Fibroblast of the conjunctiva (primary cell): Measurements from ENCODE around the gene LDB2.
A peak's percentile ranks its signal among the peaks of the same experiment; 100 is the strongest.

ENCODE experiments used
- DNase-seq: peaks from one replicate; pipeline ENCODE4 v3.0.0-alpha.2; 2010; ENCODE audit warnings: low read depth

Gene LDB2

DNA sequence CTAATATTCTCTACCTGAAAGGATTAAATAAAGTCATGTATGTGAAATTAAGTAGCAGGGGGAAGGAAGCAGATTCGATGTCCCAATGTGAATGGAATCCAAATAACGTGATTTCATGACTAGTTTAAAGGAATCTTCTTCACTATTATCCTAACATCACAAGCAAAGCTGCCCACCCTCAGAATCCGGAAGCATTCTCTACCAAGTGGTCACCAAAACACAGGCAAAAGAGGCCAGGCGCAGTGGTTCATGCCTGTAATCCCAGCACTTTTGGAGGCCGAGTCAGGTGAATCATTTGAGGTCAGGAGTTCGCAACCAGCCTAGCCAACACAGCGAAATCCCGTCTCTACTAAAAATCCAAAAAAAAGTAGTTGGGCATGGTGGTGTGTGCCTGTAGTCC is 212.9 kb downstream of the LDB2 start:
- no peak for DNase-seq

DNA sequence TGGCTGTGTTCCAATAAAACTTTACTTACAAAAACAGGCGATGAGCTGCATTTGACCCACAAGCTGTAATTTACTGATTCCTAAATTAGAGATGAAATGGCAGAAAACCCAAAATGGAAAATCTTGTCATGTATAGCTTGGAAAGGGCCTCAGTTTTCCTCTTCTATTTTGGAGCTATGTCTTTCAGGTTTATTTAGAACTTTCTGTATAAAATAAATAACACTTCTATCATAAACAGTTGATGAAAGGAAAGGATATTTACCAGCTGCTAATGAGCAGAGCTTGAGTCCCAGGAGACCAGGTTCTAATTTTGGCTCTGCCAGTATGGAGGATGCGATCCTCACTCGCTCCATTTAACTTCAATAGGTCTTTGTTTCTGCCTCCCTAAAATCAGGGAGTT is 213.5 kb downstream of the LDB2 start:
- no peak for DNase-seq

DNA sequence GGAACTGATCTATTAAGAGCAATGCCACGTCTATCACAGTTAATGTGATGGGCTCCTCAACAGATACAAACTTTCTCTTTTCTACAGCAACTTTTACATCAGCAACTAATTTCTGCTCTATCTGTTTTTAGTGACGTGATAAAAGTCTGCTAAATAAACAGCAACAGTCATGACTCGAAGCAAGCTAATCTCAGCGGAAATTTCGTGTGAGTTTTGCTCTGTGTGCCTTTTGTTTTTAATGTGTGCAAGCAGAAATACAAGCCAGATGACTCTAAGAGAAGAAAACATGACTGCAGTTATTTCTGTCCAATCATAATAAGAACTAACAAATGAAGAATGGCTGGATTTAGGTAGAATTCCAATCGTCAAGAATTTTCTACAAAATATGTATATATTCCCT is 214.3 kb downstream of the LDB2 start:
- peak; percentile 18 for DNase-seq

DNA sequence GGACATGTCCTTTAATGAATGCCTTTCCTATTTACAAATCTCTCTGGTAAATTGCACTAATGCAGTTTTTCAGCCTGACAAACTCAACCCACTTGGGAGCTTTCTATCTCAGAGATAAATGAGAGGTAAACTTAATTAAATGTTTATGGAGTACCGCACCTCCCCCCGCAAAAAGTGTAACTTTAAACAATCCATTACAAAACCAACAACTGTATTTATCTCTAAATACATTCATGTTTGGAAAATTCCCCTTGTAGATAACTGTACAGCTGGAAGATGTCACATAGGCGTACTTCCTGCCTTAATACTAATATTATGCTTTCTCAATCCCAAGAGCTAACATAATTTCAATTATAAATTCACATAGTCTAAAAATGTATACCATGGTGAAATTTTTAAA is 215.5 kb downstream of the LDB2 start:
- DNase-seq, result no peak

DNA sequence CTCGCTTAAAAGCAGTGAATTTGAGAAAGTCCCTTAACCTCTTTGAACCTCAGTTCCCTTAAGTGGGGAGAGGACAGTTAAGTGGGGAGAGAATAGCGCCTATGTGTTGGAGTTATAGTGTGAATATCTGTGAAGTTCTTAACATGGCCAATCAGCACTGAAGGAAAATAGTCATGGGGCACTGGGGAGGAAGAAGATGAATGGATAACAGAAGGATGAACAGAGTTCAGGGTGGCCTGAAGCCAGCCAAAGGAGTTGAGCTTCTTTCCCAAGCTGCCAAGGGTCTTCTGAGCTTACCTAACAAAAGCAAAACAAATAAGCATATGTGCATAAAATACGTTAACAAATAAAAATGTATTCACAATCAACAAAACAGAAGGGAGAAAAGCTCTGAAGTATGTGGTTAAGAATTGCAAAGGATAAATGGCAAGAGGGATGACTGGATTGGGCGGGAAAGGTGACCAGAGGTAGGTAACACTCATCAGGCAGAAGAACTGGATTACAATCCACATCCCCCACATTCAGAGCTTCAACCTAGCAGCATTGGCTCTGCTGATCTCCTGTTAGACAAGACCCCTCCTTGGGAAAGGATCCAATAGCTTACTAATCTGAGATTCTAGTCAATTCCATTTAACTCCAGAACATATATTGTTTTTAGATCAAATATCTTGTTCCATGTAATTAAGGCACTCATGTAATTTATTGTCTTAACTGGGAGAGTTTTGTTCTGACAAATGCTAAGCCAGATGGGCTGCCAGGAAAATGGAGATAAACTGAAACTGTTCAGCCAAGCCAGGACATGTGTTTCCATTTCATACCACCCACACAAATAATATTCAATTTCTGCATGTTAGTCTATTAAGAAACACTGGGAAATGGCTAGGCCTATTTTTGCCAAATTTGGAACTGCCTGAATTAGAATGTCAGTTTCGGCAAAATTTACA is 221.2 kb downstream of the LDB2 start:
- DNase-seq, result peak; percentile 21

DNA sequence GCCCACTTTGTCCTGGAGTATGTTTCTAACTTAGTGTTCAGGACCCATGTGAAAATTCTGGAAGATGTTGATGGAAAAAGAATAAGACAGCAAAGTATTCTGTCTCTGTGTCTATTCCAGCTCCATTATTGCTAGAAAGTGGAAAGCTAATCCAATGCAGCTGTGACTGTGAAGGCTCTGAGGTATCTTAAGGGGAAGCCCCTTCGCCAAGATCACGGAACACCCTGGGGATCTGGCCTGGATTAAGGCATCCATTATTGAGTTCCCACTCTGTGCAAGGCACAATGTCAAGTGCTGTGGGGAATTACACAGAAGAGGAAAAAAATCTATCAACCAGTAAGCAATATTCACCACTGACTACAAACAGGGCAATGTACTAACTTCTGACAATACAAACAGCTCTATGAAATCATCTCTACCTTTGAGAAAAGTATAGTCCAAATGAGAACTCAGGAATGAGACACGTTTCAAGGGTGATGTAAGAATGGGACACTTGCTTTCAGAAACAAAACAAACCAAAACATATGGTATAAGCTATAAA is 222.1 kb downstream of the LDB2 start:
- DNase-seq, result no peak

DNA sequence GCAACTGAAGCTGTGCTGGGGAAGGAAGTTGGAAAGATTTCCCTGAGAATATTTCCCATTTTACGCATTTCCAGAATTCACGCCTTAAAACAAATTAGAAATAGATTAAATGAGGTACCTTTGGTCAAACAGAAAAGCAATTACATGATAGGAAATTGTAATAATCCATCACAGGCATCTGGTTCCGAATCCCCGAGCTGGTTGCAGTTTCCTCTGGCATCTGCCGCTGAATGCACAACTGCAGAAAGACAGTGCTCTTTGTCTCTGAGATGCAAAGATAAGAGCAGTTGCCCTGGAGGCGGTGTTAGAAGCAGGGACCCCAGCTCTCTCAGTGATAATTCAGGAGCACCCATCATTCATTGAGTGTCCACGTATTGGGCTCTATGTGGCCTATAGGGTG is 224.4 kb downstream of the LDB2 start:
- no peak for DNase-seq

DNA sequence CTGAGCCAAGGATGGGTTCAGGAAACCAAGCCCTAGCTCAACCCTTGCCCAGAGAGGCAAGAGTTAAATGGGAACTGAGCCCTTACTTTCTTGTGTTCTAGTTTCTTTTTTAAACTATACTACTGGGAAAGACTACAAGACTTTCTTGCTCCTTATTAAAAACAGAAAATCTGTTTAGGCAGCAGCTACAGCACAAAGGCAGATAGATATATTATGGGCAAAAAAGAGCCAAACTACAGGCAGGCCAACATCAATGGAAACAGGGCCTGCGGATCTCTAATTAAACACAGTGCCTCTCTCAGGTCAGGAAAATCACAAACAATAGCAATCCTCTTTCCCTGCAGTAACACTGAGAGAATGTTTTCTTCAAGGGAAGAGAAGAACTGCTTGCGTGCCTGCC is 226.0 kb downstream of the LDB2 start:
- no peak for DNase-seq

DNA sequence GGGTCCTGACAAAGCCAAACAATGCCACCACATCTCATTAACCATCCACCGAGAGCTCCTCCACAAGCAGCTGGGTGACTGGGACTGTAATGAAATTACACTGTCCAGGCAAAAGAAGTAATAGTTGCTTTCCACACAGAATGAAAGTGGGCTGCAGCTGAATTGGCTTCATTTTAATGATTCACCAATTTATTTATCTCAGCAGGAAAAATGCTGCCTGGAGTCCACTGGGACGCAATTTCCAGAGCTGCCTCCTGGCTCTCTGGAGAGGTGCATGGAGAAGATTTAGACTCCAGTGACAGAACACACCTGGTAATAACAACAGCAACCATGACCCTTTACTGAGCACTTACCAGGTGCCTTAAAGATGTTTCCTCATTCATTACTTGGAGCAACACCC is 226.7 kb downstream of the LDB2 start:
- no peak for DNase-seq

DNA sequence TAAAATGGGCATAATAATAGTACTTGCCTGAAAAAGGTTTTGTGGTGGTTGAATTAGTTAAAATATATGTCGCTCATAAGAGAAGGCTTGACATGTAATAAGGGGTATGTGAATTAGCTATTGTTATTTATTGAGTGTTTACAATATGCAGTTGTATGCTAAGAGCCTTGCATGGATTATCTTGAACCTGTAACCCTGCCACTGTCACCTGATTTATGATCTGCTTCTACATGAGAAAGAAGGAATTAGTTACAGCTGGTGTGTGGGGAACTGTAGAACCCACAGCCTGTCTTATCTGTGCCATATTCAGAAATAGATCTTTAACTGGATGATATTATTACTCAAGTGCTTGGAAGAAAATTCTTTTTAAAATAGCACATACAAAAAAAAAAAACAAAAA is 227.7 kb downstream of the LDB2 start:
- DNase-seq, result no peak

DNA sequence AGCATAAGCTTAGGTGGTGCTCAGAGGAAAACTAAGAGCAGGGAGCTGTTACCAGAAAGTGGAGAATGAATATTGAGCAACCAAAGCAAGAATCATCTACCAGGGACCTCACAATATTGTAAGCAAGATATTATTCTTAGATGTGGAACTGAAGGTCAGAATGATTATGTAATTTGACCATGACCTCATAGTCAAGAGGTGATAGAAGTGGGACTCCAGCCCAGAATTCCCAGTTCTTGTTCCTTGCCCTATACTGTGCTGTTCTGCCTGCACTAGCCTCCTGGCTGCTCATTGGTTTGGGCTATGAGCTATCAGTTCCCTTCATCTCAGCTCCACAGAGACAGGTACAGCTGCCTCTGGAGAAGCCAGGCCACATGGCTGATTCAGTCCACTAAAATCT is 229.4 kb downstream of the LDB2 start:
- DNase-seq, result no peak

DNA sequence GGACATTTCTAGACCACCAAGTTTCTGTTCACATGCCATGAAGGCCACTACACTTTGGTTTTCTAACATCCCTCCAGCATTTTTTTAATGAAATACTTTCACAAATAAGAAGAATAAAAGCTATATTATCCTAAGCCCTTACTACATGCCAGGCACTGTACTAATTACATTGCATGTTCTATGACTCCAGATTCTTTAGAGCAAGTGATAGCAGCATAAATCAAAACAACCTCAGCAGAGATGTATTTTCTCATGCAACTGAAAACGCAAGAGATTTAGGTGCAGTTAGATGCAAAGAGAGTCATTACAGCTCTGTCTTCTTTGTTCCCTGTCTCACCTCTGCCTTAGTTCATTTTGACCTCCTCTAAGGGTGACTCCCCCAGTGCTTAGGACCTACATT is 230.0 kb downstream of the LDB2 start:
- no peak for DNase-seq

DNA sequence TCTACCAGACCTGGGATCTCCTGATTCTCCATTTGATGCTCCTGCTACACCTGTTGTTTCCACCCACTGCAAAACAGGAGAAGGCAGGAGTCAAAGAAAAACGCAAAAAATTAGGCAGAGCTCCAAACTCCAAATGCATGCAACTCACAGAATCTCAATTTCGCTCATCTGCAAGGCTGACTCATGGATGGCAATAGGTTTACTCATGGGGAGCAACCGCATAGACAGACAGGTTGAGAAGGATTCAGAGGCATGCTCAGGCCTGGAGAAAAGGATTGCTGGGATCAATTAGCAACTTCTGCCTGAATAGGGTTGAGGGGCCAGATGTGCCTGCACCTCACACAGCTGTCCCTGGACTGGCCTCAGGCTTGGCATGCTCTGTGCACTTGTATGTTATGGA is 231.0 kb downstream of the LDB2 start:
- DNase-seq, result peak; percentile 62

DNA sequence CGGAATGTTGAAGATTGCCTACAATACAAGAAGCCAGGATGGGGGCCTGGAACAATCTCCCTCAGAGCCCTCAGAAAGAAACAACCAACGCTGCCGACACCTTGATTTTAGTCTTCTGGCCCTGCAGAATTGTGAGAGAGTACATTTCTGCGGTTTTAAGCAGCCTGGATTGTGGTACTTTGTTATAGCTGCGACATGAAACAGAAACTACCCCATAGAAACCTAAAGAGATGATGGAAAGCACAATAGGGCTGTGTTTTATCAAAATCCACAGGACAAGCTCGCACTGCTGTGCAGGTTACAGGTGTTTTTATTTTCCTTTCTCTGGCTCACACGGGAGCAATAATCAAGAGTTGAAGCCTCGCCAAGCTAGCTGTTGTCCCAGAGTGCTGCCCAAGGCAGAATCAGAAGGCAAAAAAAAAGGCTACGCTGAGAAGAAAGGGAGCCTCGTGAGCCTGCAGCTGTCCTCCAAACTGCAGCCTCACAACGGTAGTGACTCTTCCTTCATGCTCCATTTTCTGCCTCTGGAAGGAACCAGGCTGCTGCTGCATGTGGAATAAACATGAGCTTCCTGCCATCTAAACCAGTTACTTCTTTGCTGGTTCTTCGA is 232.4 kb downstream of the LDB2 start:
- DNase-seq, result no peak

DNA sequence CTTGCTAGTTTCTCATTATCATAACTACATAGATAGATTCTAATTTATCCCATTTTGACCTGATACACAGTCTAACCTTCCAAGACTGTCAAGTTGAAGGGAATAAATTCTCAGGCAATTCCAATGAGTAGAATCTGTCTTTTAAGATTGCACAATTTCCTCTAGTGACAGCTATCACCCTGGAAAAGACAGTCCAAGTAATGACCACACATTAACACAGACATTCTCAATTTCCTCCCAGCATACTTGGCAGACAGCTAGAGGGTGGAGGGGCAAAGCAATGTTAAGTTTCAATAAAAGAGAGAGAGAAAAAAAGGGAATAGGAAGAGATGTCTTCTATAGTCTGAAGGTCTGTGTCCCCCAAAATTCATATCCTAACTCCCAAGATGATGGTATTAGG is 234.7 kb downstream of the LDB2 start:
- DNase-seq, result no peak

DNA sequence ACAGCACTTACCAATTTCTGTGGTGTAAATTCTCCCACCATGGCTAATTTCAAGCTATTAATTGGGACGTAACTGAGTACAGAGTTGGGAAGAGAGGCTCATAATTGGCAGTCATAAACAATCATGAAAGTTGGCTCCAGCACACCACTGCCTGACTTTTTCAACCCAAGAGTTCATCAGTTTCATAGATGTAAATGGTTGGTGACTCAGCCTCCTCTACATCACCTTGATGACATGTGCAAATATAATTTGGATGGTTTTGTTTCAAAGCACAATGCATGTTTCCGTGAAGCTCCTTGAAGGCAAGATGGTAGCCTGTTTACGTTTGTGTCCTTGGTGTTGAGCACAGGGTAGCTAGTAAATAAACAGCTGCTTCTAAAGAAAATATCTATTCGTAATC is 235.1 kb downstream of the LDB2 start:
- DNase-seq, result no peak

DNA sequence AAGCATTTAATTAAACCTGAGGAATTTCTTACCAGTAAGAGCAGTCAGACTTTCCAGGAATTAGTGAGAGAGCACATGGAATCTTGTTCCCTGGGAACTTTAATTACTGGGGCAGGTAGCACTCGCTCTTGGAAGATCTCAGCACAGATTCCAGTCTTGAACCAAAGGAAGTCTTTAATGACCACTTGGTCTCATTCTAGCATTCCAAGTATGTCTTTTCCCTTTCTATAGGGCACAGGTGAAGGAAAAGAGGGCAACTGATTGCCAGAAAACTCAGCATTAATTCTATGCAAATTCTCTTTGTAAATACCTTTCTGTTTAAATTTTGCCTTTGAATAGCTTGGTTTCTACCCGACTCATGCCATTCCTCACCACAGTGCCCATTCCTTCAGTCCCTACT is 236.6 kb downstream of the LDB2 start:
- DNase-seq, result no peak

DNA sequence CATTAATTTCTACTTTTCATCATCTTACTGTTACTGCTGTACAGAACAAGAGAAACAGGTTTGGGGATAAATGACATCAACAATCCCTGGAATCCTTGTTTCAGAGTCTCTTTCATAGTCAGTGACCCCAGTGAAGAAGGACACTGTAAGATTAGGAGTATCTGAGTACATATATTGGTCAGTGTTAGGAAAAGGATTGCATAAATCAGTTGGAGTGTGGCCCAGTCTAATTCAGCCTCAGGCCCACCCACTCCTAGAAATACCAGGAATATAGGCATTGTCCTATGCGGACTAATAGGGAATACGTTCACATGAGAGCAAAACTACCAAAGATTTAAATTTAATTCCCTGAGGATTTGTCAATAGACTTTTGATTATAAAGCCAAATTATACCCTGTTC is 237.8 kb downstream of the LDB2 start:
- no peak for DNase-seq

DNA sequence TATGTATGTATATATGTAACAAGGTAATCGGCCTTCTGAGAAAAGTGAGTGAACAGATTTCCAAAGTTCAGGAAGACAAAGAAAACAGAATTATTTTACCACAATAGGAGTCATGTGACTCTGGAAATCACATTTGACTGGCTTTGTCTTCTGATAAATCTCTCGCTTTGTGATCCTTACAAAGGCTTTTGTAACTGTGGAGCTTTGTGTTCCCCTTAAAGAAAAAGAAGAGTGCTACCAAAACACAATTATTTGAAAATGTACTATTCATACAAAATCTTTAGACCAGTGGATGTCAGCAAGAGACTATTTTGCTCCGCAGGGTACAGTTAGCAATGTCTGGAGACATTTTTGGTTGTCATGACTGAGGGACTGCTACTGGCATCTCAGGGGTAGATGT is 238.8 kb downstream of the LDB2 start:
- DNase-seq, result no peak

DNA sequence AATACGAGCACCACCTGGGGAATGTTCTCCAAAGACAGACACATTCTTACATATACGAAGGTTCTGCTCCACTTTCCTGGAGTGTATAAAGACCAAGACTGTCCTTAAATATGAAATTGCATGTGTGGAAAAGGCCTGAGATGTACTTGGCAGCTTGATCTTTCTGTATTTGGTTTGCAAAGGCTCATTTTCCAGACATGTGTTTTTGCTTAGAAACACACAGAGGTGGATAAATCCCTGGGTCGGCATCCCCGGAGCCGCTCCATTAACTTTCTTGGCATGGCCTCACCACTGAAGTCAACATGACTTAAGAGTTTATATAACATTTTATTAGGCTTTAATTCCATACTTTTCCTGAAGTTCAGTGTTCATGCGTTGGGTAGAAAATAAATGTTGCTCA is 239.4 kb downstream of the LDB2 start:
- peak; percentile 61 for DNase-seq

DNA sequence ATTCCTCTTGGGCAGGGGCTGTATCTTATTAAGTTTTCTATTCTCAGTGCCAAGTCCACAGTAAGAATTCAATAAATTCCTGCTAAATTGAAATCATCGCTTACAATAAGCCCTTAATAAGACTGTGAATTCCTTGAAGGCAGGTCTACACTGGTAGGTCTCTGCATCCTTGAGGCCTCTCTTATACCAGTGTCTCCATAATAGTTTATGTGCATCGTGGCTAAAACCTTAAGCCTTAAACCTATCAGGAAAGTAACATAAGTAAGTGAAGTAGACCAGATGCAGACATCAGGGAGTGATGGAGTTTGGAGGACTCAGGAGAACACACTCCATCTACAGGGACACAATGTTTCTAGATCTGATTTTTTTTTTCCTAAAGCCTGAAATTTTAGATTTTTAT is 240.3 kb downstream of the LDB2 start:
- no peak for DNase-seq

DNA sequence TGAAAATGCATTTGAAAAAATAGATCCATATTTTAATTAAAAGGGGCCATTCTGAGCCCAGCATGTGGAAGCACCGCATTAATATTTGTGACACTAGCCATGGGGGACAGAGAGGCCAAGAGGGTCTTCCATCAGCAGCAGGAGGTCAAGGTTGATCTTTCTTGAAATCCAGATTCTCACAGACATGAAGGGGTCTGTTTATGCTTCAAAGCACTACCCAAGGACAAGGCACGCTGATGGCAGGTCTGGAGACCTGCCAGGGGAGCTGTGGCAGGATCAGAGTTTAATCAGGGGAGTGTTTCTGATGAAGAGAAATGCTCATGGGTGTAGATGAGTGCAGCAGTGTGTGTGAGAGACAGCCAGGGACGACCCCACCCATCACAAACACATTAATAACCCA is 243.3 kb downstream of the LDB2 start:
- no peak for DNase-seq

DNA sequence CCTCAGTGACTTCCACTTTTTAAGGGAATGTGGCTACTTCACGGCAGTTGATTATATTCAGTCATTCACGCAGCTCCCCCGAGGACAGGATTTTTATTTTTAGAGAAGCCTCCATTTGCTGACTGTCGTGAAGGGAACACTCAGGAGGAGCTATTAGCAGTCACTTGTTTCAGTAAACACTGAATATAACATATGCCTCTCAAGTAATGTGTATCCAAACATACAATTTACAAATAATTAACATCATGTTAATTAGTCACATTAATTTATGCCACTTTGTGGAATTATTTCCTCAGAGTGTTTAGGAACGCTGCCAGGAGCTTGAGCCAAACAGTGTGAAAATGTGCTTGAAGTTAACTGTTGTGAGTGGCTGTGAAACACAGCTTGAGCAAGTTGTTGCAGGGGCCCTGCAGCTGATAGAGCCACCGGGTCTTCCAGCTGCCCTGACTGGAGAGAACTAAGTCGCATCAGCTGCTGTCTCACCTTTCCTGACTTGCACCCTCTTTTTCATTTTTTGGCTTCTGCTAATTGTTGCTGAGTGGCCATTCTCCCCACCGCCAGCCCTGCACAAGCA is 245.6 kb downstream of the LDB2 start:
- DNase-seq, result no peak
